Measurements from ENCODE around the gene FGFR2. TPM values are rescaled to one million over a fixed set of nuclear protein-coding genes. Genes with fewer than 3 reads are reported as not detected.
"Not testable (repeated sequence)": the region's sequence is repeated elsewhere in the genome, so short reads cannot be mapped to it uniquely, and the experiment has no call there.

FGFR2 gene
- total and polyA plus RNA-seq, 12 donors: 19.5 to 79.2 (median 39.3) TPM

GRCh38 chr10:121558238-121558637, 40.0 kb downstream of the FGFR2 start:
- H3K36me3 ChIP-seq (replicated peaks in 1 of 2): no peaks in the 10 kb centered on the region
- intact Hi-C loops (cut with DNase I): no loop called here
- 85 to 92% (median 86%) methylated on average over 3 of the region's 3 CpGs for WGBS, 4 donors
- peaks cover 0 to 7% of the 10 kb centered on the region in 2 donors for H3K4me1 ChIP-seq (replicated peaks in 1 of 2)
- H3K4me3 ChIP-seq: no peak overlapping the region
- TF ChIP-seq, protein P1, sequence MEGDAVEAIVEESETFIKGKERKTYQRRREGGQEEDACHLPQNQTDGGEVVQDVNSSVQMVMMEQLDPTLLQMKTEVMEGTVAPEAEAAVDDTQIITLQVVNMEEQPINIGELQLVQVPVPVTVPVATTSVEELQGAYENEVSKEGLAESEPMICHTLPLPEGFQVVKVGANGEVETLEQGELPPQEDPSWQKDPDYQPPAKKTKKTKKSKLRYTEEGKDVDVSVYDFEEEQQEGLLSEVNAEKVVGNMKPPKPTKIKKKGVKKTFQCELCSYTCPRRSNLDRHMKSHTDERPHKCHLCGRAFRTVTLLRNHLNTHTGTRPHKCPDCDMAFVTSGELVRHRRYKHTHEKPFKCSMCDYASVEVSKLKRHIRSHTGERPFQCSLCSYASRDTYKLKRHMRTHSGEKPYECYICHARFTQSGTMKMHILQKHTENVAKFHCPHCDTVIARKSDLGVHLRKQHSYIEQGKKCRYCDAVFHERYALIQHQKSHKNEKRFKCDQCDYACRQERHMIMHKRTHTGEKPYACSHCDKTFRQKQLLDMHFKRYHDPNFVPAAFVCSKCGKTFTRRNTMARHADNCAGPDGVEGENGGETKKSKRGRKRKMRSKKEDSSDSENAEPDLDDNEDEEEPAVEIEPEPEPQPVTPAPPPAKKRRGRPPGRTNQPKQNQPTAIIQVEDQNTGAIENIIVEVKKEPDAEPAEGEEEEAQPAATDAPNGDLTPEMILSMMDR (IDR thresholded peaks at IDR 0.05): no peak
- TF ChIP-seq POLR2A (IDR thresholded peaks at IDR 0.05): no peak
- no peak for DNase-seq
- no peaks in the 10 kb centered on the region for H3K27me3 ChIP-seq
- H3K9me3 ChIP-seq (replicated peaks in 1 of 3): no peaks in the 10 kb centered on the region
- H3K27ac ChIP-seq: no peak overlapping the region

DNA sequence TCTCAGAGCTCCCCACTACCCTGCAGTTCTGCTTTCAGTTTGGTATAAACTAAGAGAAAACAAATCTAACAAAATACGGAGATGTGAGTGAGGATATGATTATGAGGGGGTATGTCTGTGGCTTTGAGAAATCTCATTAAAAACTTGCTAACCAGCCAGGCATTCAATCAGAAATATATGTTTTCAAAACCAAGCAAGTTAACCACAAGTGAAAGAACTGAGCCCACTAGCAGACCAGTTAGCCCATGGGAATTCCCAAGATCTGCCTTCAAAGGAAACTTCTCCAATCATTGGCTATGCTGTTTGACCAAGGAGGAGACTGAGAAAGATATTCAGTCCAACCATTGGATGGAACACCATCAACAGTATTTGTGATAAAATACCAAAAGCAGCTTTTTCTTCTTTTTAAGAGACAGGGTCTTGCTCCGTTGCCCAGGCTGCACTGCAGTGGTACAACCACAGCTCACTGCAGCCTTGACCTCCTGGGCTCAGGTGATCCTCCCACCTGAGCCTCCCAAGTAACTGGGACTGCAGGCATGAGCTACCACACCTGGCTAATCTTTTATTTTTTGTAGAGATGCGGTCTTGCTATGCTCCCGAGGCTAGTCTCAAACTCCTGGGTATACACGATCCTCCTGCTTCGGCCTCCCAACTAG, 41.2 kb downstream of the FGFR2 start:
- no peak overlapping the region for H3K27ac ChIP-seq
- H3K36me3 ChIP-seq (replicated peaks in 1 of 2): no peaks in the 10 kb centered on the region
- peaks cover 0 to 7% of the 10 kb centered on the region in 2 donors for H3K4me1 ChIP-seq (replicated peaks in 1 of 2)
- no peaks in the 10 kb centered on the region for H3K9me3 ChIP-seq (replicated peaks in 1 of 3)
- 91 to 95% (median 93%) methylated on average over 6 of the region's 6 CpGs for WGBS, 4 donors
- intact Hi-C loops (cut with DNase I): no loop called here
- TF ChIP-seq POLR2A (IDR thresholded peaks at IDR 0.05): no peak
- TF ChIP-seq, protein P1 (IDR thresholded peaks at IDR 0.05): no peak
- DNase-seq: no peak
- no peaks in the 10 kb centered on the region for H3K27me3 ChIP-seq
- no peak overlapping the region for H3K4me3 ChIP-seq

DNA sequence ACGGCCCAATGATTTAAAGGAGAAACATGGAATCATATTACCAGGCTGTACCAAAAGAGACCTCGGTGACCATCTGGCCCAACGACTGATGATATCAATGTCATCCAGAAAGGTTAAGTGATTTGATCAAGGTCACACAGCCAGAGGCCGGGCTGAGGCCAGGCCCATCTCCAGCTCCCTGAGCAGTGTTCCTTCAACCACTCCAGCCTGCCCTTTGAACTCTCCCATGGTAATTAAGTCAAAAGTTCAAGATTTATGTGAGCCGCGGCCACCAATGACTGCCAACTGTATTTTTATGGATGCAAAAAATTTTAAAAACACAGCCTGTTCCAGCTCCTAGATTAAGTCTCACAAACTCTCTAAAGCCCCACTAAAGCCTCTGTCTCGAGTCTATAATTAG, 41.8 kb downstream of the FGFR2 start:
- peaks cover 0 to 7% of the 10 kb centered on the region in 2 donors for H3K4me1 ChIP-seq (replicated peaks in 1 of 2)
- no peaks in the 10 kb centered on the region for H3K36me3 ChIP-seq (replicated peaks in 1 of 2)
- H3K9me3 ChIP-seq (replicated peaks in 1 of 3): no peaks in the 10 kb centered on the region
- no peaks in the 10 kb centered on the region for H3K27me3 ChIP-seq
- intact Hi-C loops (cut with DNase I): no loop called here
- WGBS, 4 donors: 25 to 46% (median 30%) methylated on average over 7 of the region's 7 CpGs
- peak in 3 of 7 donors; percentile 19 to 41 (median 34) for DNase-seq
- no peak for TF ChIP-seq POLR2A (IDR thresholded peaks at IDR 0.05)
- TF ChIP-seq, protein P1 (IDR thresholded peaks at IDR 0.05): no peak
- no peak overlapping the region for H3K27ac ChIP-seq
- H3K4me3 ChIP-seq: no peak overlapping the region

GRCh38 chr10:121554916-121555315, 43.3 kb downstream of the FGFR2 start:
- H3K4me3 ChIP-seq; H3K9me3 ChIP-seq (replicated peaks in 1 of 3); H3K36me3 ChIP-seq (replicated peaks in 1 of 2); H3K27me3 ChIP-seq; H3K27ac ChIP-seq; intact Hi-C loops (cut with DNase I); DNase-seq; H3K4me1 ChIP-seq (replicated peaks in 1 of 2): not testable (repeated sequence)
- 94 to 96% (median 95%) methylated on average over 9 of the region's 9 CpGs for WGBS, 4 donors
